Endothelial cell of umbilical vein (primary cell): Measurements from ENCODE around the gene TSEN54. TPM values are rescaled to one million over a fixed set of nuclear protein-coding genes. Genes with fewer than 3 reads are reported as not detected.

Experiments used
- BruUV-seq: library from RNA; stranded (reverse); fragments of 400-500 nt; replicated peaks from 2 replicates; lab custom pipeline; 2021; lab: Mats Ljungman, UMichigan
- CTCF ChIA-PET: fragments of 300-600, 350-600 bp; sonication (Branson Sonifier 250); formaldehyde crosslinking; loops from one replicate; lab custom pipeline; 2021; ENCODE audit warnings: antibody characterized with exemption, inconsistent platforms; lab: Charles Lee
- POLR2A ChIA-PET: fragments of 300-600, 350-600 bp; sonication (Branson Sonifier 250); formaldehyde crosslinking; loops from one replicate; lab custom pipeline; 2021; ENCODE audit warnings: antibody characterized with exemption, inconsistent platforms; lab: Charles Lee
- DNase-seq: peaks from one replicate; pipeline ENCODE4 v3.0.0-alpha.2; 2011; ENCODE audit warnings: low read depth, low spot score
- FAIRE-seq: peaks from 2 replicates; lab custom pipeline; 2011; peaks lifted over from hg19 to GRCh38; lab: Jason Lieb, UNC
- H2AFZ ChIP-seq: 2 replicates; pipeline ENCODE4 v1.6.0; 2012; ENCODE audit warnings: low read depth, low read length, control low read depth, inconsistent platforms
- H3K27ac ChIP-seq: 2 replicates; pipeline ENCODE4 v1.5.1; 2011; ENCODE audit warnings: low read depth, mild to moderate bottlenecking, control low read depth, low read length, moderate library complexity; ENCODE audit not compliant: insufficient read depth
- H3K27me3 ChIP-seq, 2 experiments: 2 replicates each; pipeline versions ENCODE4 v1.6.0 to v1.6.1; 2011; ENCODE audit warnings: low read length in 2 of 2, mixed read lengths in 1 of 2; ENCODE audit not compliant: control insufficient read depth in 2 of 2, insufficient read depth in 2 of 2
- H3K36me3 ChIP-seq, 2 experiments: 2 replicates in 1 of 2; 3 replicates in 1 of 2; pipeline ENCODE4 v1.5.1; 2011; ENCODE audit warnings: low read length in 2 of 2, mild to moderate bottlenecking in 1 of 2, moderate library complexity in 1 of 2; ENCODE audit not compliant: control insufficient read depth in 2 of 2, insufficient read depth in 2 of 2; ENCODE audit errors: extremely low read depth in 1 of 2
- H3K4me1 ChIP-seq: 3 replicates; pipeline ENCODE4 v1.5.1; 2011; ENCODE audit warnings: mild to moderate bottlenecking, low read length; ENCODE audit not compliant: control insufficient read depth, insufficient read depth; ENCODE audit errors: extremely low read depth
- H3K4me2 ChIP-seq: 2 replicates; pipeline ENCODE4 v1.6.1; 2011; ENCODE audit warnings: low read length, control low read depth, mixed read lengths; ENCODE audit not compliant: insufficient read depth
- H3K4me3 ChIP-seq, 3 experiments: fragments of 200-600 bp in 1 of 3; sonication (generic), shearing (Covaris generic) in 1 of 3; replicated peaks in 1 of 3; 2 replicates each; pipeline ENCODE4 v1.5.1; 2011 to 2016; ENCODE audit warnings: control low read depth in 3 of 3, low read length in 3 of 3, mild to moderate bottlenecking in 2 of 3, inconsistent platforms in 1 of 3, low read depth in 1 of 3, moderate library complexity in 1 of 3; ENCODE audit not compliant: insufficient read depth in 1 of 3
- H3K79me2 ChIP-seq: 2 replicates; pipeline ENCODE4 v1.6.0; 2012; ENCODE audit warnings: low read length, inconsistent platforms; ENCODE audit not compliant: control insufficient read depth, insufficient read depth
- H3K9ac ChIP-seq: replicated peaks from 2 replicates; pipeline ENCODE3; 2011; ENCODE audit warnings: low read length, control low read depth; ENCODE audit not compliant: insufficient read depth; ENCODE audit errors: extremely low read depth
- H3K9me1 ChIP-seq: replicated peaks from 3 replicates; pipeline ENCODE4 v1.6.0; 2011; ENCODE audit warnings: mild to moderate bottlenecking, low read length; ENCODE audit not compliant: control insufficient read depth, insufficient read depth; ENCODE audit errors: extremely low read depth
- H3K9me3 ChIP-seq: replicated peaks from 2 replicates; pipeline ENCODE4 v1.5.1; 2012; ENCODE audit warnings: low read length, inconsistent platforms; ENCODE audit not compliant: control insufficient read depth, insufficient read depth
- H4K20me1 ChIP-seq: replicated peaks from 2 replicates; pipeline ENCODE3; 2011; ENCODE audit warnings: mild to moderate bottlenecking, low read length; ENCODE audit not compliant: control insufficient read depth, insufficient read depth; ENCODE audit errors: extremely low read depth
- EZH2 ChIP-seq: IDR thresholded peaks from 2 replicates; pipeline ENCODE4 v1.6.1; 2012; ENCODE audit warnings: borderline replicate concordance, low read depth, mild to moderate bottlenecking, moderate library complexity, low read length, inconsistent platforms; ENCODE audit not compliant: severe bottlenecking
- FOS ChIP-seq: IDR thresholded peaks from 2 replicates; pipeline ENCODE4 v1.6.1; 2011; ENCODE audit warnings: mild to moderate bottlenecking, low read length, moderate library complexity, borderline replicate concordance; ENCODE audit not compliant: insufficient read depth
- GATA2 ChIP-seq: IDR thresholded peaks from 2 replicates; pipeline ENCODE4 v1.7.0; 2011; ENCODE audit warnings: low read depth, mild to moderate bottlenecking, moderate library complexity, mixed read lengths, low read length; ENCODE audit not compliant: insufficient read length, insufficient read depth
- JUN ChIP-seq: IDR thresholded peaks from 2 replicates; pipeline ENCODE4 v1.6.1; 2011; ENCODE audit warnings: borderline replicate concordance, low read depth; ENCODE audit not compliant: insufficient read length, insufficient read depth
- MAX ChIP-seq: IDR thresholded peaks from 2 replicates; pipeline ENCODE4 v1.6.1; 2011; ENCODE audit not compliant: insufficient read depth, insufficient read length
- MYC ChIP-seq: IDR thresholded peaks from one replicate; pipeline ENCODE4 v1.6.1; 2011; ENCODE audit warnings: mild to moderate bottlenecking, low read depth, low read length
- POLR2A ChIP-seq: IDR thresholded peaks from 2 replicates; pipeline ENCODE4 v1.6.1; 2012; ENCODE audit warnings: low read depth, mild to moderate bottlenecking, control low read depth, low read length
- POLR2AphosphoS5 ChIP-seq: IDR thresholded peaks from 2 replicates; pipeline ENCODE4 v1.6.1; 2012; ENCODE audit warnings: low read depth, mild to moderate bottlenecking, control low read depth, low read length, moderate library complexity; ENCODE audit not compliant: insufficient read depth
- dilution Hi-C: fragments of 300-500 bp; cut with MboI; formaldehyde crosslinking; loops from one replicate; pipeline ENCODE4 v1.15.0; 2019; ENCODE audit warnings: low sequenced_read_pairs; ENCODE audit not compliant: extremely low pct_ligation_motif_present
- intact Hi-C: fragments of 100-400 bp; cut with micrococcal nuclease; formaldehyde crosslinking; loops from one replicate; pipeline ENCODE4 v1.10.0; 2022
- microRNA-seq: library from miRNA; unstranded; fragments of <30 nt; microRNA quantifications from one replicate; pipeline ENCODE4 v1.2.0, GENCODE V29; 2021; ENCODE audit warnings: borderline number of aligned reads, borderline replicate concordance
- polyA plus RNA-seq, 4 experiments: library from polyadenylated mRNA; depleted of rRNA in 3 of 4; stranded (reverse) in 3 of 4; unstranded in 1 of 4; fragments of >200 nt; gene quantifications; 2 replicates each; pipeline versions ENCODE4 v1.2.1 to v1.2.3, GENCODE V29; 2011 to 2012; ENCODE audit warnings: missing spikeins in 1 of 4
- total RNA-seq: library from RNA; stranded (reverse); gene quantifications from 2 replicates; pipeline ENCODE4 v1.2.3, GENCODE V29; 2021
- TF ChIP-seq, protein P1 (sequence below), 2 donors: IDR thresholded peaks; 1 replicate in 1 of 2; 2 replicates in 1 of 2; pipeline ENCODE4 v1.5.1; 2011; ENCODE audit warnings: low read length in 2 of 2, mild to moderate bottlenecking in 2 of 2, moderate library complexity in 2 of 2, control low read depth in 1 of 2, inconsistent platforms in 1 of 2, low read depth in 1 of 2; ENCODE audit not compliant: insufficient read depth in 1 of 2; ENCODE audit errors: extremely low read depth in 1 of 2

Gene TSEN54
- total and polyA plus RNA-seq, 2 donors (not counting 3 experiments of a cell fraction or from before 2014, with no cell fraction given), result 22.3 to 26.3 TPM

DNA sequence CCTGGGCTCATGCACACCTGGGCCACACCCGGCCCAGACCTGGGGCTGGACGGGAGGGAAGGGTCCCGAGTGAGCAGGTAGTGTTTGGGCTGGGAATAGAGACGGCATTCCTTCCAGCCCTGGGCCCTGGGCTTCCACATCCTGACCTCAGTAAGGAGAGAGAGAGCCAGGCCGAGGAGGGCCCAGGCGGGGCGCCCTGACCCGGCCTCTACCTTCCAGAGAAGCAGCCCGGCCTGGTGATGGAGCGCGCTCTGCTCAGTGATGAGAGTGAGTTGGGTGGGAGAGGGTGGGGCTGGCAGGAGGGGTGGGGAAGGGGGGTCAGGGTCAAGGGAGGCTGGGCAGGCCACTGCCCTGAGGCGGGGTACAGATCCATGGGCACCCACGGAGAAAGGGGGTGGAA, 57.7 kb downstream of the TSEN54 start:
- H2AFZ ChIP-seq, result no peak overlapping the region
- BruUV-seq, result no TSS peak
- H3K27me3 ChIP-seq, result no peaks in the 10 kb centered on the region
- H3K27ac ChIP-seq, result no peak overlapping the region
- ChIA-PET POLR2A (no interaction called here), CTCF (no interaction called here)
- H3K9ac ChIP-seq, result no peak overlapping the region
- peaks cover 9% of the 10 kb centered on the region for H3K4me1 ChIP-seq
- intact Hi-C loops (no loop called here), dilution Hi-C loops (no loop called here)
- no peak overlapping the region for H3K4me3 ChIP-seq
- DNase-seq (no peak), FAIRE-seq (no peak)
- no peaks in the 10 kb centered on the region for H3K79me2 ChIP-seq
- no peaks in the 10 kb centered on the region for H4K20me1 ChIP-seq
- no peak for TF ChIP-seq MYC
- no peak for TF ChIP-seq EZH2
- TF ChIP-seq POLR2A, result no peak
- no peak for TF ChIP-seq POLR2AphosphoS5
- no peak for TF ChIP-seq FOS
- TF ChIP-seq JUN, result no peak
- TF ChIP-seq MAX, result no peak
- TF ChIP-seq, protein P1, sequence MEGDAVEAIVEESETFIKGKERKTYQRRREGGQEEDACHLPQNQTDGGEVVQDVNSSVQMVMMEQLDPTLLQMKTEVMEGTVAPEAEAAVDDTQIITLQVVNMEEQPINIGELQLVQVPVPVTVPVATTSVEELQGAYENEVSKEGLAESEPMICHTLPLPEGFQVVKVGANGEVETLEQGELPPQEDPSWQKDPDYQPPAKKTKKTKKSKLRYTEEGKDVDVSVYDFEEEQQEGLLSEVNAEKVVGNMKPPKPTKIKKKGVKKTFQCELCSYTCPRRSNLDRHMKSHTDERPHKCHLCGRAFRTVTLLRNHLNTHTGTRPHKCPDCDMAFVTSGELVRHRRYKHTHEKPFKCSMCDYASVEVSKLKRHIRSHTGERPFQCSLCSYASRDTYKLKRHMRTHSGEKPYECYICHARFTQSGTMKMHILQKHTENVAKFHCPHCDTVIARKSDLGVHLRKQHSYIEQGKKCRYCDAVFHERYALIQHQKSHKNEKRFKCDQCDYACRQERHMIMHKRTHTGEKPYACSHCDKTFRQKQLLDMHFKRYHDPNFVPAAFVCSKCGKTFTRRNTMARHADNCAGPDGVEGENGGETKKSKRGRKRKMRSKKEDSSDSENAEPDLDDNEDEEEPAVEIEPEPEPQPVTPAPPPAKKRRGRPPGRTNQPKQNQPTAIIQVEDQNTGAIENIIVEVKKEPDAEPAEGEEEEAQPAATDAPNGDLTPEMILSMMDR (IDR thresholded peaks at IDR 0.05; ENCODE audit: extremely low read depth in 1 of 2, insufficient read depth in 1 of 2, low read depth in 1 of 2, low read length in 2 of 2), result no peak
- no peak for TF ChIP-seq GATA2
- no peaks in the 10 kb centered on the region for H3K9me3 ChIP-seq
- H3K4me2 ChIP-seq, result no peak overlapping the region
- H3K36me3 ChIP-seq, result no peaks in the 10 kb centered on the region
- no peaks in the 10 kb centered on the region for H3K9me1 ChIP-seq

Small RNAs within 50 kb of the gene (microRNA-seq; reads per million reads assigned to microRNA genes)
- gene MIR6785, result not detected

Other genes starting within 250 kb of the TSEN54 start
- gene MIF4GD, start 245.3 kb upstream of the TSEN54 start, total RNA-seq, result 12.3 and 12.4 TPM in 2 replicates
- 35.7 and 37.1 TPM in 2 replicates for gene MIF4GD, start 245.3 kb upstream of the TSEN54 start, polyA plus RNA-seq
- 16.8 and 20.9 TPM in 2 replicates for gene SLC25A19, start 227.1 kb upstream of the TSEN54 start, total RNA-seq
- 20.0 and 20.6 TPM in 2 replicates for gene SLC25A19, start 227.1 kb upstream of the TSEN54 start, polyA plus RNA-seq
- gene GRB2, start 110.8 kb upstream of the TSEN54 start, total RNA-seq, result 93.9 and 94.8 TPM in 2 replicates
- 41.8 and 51.5 TPM in 2 replicates for gene GRB2, start 110.8 kb upstream of the TSEN54 start, polyA plus RNA-seq
- 68.4 and 69.2 TPM in 2 replicates for gene TMEM94, start 59.9 kb upstream of the TSEN54 start, total RNA-seq
- gene TMEM94, start 59.9 kb upstream of the TSEN54 start, polyA plus RNA-seq, result 75.9 and 131 TPM in 2 replicates
- gene CASKIN2, start 991 bp upstream of the TSEN54 start, total RNA-seq, result 34.6 and 37.6 TPM in 2 replicates
- gene CASKIN2, start 991 bp upstream of the TSEN54 start, polyA plus RNA-seq, result 10.6 and 13.0 TPM in 2 replicates
- gene LLGL2, start 9.2 kb downstream of the TSEN54 start, total RNA-seq, result 5.4 and 5.8 TPM in 2 replicates
- 5.3 and 6.1 TPM in 2 replicates for gene LLGL2, start 9.2 kb downstream of the TSEN54 start, polyA plus RNA-seq
- 27.2 and 87.8 TPM in 2 replicates for gene MYO15B, start 71.3 kb downstream of the TSEN54 start, total RNA-seq
- 10.2 and 15.7 TPM in 2 replicates for gene MYO15B, start 71.3 kb downstream of the TSEN54 start, polyA plus RNA-seq
- gene SMIM5, start 116.9 kb downstream of the TSEN54 start, total RNA-seq, result not detected in 2 replicates
- gene SMIM5, start 116.9 kb downstream of the TSEN54 start, polyA plus RNA-seq, result not detected in 2 replicates
- gene RECQL5, start 150.6 kb downstream of the TSEN54 start, total RNA-seq, result 30.7 and 30.9 TPM in 2 replicates
- 17.3 and 21.3 TPM in 2 replicates for gene RECQL5, start 150.6 kb downstream of the TSEN54 start, polyA plus RNA-seq
- gene SAP30BP, start 150.8 kb downstream of the TSEN54 start, total RNA-seq, result 143 and 151 TPM in 2 replicates
- gene SAP30BP, start 150.8 kb downstream of the TSEN54 start, polyA plus RNA-seq, result 112 and 116 TPM in 2 replicates
- gene ITGB4, start 204.9 kb downstream of the TSEN54 start, total RNA-seq, result 4.1 and 4.2 TPM in 2 replicates
- 6.5 and 6.7 TPM in 2 replicates for gene ITGB4, start 204.9 kb downstream of the TSEN54 start, polyA plus RNA-seq
- 45.8 and 47.0 TPM in 2 replicates for gene GALK1, start 248.7 kb downstream of the TSEN54 start, total RNA-seq
- 63.7 and 90.1 TPM in 2 replicates for gene GALK1, start 248.7 kb downstream of the TSEN54 start, polyA plus RNA-seq